Activated CD4-positive, alpha-beta T cell treated with anti-CD3 and anti-CD28 coated beads, Interleukin-2, amount 50 U/mL, for 24 hours (primary cell): ENCODE data around the gene DMAC1.

ENCODE experiments used
- DNase-seq, 2 donors: peaks; one replicate each; pipeline ENCODE4 v3.0.0-alpha.2; 2020; ENCODE audit warnings: low read depth in 1 of 2, low spot score in 1 of 2

The DMAC1 gene

GRCh38 chr9:7783635-7784063 is 15.9 kb downstream of the DMAC1 start:
- DNase-seq = no peak

- DNase-seq = no peak
Observed at GRCh38 chr9:7782400-7783120, 17.0 kb downstream of the DMAC1 start.

- no peak for DNase-seq
Observed at GRCh38 chr9:7780261-7780988, 19.2 kb downstream of the DMAC1 start.

- no peak for DNase-seq
Observed at GRCh38 chr9:7778851-7779600, 20.6 kb downstream of the DMAC1 start.

GRCh38 chr9:7777771-7778170 is 21.8 kb downstream of the DMAC1 start:
- no peak for DNase-seq

GRCh38 chr9:7770111-7770510 is 29.5 kb downstream of the DMAC1 start:
- DNase-seq = no peak

- DNase-seq = no peak
Observed at GRCh38 chr9:7762600-7762999, 37.0 kb downstream of the DMAC1 start.

- DNase-seq = no peak
Observed at GRCh38 chr9:7760014-7760415, 39.6 kb downstream of the DMAC1 start.

- DNase-seq = peak in 1 of 2 donors; percentile 20
Observed at GRCh38 chr9:7756088-7756487, 43.5 kb downstream of the DMAC1 start.

GRCh38 chr9:7752481-7752880 is 47.1 kb downstream of the DMAC1 start:
- no peak for DNase-seq
